GM10266 (cell line): Measurements from ENCODE around the gene TIPARP.

Experiments used
- DNase-seq: peaks from one replicate; pipeline ENCODE4 v3.0.0; 2012; ENCODE audit errors: extremely low spot score
- TF ChIP-seq, protein P1 (sequence below): IDR thresholded peaks from 2 replicates; pipeline ENCODE4 v1.5.1; 2012; ENCODE audit warnings: mild to moderate bottlenecking, low read depth; ENCODE audit not compliant: control insufficient read depth, insufficient read depth; ENCODE audit errors: missing control alignments

The TIPARP gene, protein sequence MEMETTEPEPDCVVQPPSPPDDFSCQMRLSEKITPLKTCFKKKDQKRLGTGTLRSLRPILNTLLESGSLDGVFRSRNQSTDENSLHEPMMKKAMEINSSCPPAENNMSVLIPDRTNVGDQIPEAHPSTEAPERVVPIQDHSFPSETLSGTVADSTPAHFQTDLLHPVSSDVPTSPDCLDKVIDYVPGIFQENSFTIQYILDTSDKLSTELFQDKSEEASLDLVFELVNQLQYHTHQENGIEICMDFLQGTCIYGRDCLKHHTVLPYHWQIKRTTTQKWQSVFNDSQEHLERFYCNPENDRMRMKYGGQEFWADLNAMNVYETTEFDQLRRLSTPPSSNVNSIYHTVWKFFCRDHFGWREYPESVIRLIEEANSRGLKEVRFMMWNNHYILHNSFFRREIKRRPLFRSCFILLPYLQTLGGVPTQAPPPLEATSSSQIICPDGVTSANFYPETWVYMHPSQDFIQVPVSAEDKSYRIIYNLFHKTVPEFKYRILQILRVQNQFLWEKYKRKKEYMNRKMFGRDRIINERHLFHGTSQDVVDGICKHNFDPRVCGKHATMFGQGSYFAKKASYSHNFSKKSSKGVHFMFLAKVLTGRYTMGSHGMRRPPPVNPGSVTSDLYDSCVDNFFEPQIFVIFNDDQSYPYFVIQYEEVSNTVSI

DNA sequence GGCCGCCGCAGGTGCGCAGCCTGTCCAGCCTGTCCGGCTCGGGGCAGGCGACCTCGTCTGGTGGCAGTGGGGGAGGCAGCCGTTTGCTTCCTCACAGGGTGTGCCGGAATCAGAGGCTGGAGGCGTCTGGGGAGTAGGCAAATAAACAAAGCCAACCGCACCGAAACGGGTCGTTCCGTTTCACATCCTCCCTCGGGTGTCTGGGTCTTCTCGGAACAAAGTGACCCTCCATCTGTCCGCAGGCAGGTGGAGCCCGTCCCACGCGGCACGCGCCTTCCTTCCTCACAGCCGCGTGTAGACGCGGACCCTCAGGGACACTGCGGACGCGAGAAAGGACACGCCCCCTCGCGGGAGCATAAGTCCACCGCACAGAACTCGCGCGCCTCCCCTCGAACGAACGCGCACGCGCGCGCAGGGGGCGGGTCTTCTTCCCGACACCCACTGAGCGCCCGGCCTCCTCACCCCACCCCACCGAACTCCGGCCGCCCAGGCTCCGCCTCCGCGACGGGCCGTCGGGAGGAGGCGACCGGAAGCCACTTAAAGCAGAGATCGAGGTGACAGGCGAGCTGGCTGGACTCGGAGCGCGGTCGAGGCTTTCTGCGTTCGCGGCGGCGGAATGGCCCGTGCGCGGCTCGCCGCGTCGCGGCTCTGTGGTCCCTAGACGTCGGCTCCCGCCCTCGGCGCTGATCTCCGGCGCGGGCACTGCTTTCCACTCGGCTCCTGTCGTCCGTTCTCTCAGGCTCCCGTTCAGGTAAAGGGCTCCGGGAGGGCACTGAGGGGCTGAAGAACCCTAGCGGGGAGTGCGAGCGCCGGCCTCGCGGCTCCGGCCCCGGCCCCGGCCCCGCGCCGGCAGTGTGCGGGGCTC lies at the start of gene TIPARP:
Gene TIPARP (plus strand): TSS at position 545 of the 865 bp plus-strand sequence. CDS start 3,108 bp downstream, outside the sequence.
- DNase-seq: peak; percentile 97
- TF ChIP-seq, protein P1, sequence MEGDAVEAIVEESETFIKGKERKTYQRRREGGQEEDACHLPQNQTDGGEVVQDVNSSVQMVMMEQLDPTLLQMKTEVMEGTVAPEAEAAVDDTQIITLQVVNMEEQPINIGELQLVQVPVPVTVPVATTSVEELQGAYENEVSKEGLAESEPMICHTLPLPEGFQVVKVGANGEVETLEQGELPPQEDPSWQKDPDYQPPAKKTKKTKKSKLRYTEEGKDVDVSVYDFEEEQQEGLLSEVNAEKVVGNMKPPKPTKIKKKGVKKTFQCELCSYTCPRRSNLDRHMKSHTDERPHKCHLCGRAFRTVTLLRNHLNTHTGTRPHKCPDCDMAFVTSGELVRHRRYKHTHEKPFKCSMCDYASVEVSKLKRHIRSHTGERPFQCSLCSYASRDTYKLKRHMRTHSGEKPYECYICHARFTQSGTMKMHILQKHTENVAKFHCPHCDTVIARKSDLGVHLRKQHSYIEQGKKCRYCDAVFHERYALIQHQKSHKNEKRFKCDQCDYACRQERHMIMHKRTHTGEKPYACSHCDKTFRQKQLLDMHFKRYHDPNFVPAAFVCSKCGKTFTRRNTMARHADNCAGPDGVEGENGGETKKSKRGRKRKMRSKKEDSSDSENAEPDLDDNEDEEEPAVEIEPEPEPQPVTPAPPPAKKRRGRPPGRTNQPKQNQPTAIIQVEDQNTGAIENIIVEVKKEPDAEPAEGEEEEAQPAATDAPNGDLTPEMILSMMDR: peak; percentile 75

DNA sequence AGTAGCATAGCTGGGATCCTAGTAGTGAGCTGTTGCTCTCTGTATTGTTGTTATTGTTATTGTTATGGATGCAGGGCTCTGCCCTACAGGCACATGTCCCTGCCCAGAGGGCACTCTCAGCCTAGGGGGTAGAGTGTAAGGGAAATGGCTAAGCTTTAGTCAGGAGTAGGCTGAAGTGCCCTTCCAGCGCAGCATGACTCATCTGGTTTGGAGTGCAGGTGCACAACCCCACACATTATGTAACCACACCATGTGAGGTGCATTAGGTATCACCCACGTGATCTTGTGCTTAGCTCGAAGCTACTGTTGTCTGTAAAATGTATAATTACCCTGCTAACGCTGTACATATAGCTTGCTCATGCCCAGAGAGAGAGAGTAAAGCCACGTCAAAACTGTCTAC lies 48.3 kb upstream of the TIPARP start:
- TF ChIP-seq, protein P1: no peak
- DNase-seq: no peak

DNA sequence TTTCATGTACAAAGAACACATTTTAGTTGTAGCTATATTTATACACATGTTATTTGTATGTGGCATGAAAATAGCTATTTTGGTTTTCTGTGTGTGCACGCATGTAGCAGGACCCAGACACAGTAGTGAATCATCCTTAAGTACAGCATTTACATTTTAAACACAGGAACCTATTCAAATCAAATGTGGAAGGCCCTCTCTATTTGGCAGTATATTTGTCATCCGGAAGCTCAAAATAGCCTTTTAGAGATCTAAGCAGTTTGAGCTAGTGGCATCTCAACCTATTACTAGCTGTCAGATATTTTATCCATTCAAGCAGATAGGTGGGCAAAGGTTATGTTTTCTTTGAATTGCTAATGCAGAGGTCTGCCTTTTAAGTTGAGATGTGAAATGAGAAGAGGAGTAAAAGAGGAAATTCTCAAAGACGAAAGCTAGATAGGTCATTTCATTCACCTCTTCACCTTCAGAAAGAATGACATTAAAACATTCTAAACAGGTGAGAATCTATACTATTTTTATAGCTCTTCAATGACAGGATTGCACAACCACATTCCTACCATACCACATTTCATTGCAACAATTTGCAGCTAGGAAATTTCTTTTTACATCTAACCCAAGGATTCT lies 46.3 kb upstream of the TIPARP start:
- no peak for DNase-seq
- TF ChIP-seq, protein P1: no peak

DNA sequence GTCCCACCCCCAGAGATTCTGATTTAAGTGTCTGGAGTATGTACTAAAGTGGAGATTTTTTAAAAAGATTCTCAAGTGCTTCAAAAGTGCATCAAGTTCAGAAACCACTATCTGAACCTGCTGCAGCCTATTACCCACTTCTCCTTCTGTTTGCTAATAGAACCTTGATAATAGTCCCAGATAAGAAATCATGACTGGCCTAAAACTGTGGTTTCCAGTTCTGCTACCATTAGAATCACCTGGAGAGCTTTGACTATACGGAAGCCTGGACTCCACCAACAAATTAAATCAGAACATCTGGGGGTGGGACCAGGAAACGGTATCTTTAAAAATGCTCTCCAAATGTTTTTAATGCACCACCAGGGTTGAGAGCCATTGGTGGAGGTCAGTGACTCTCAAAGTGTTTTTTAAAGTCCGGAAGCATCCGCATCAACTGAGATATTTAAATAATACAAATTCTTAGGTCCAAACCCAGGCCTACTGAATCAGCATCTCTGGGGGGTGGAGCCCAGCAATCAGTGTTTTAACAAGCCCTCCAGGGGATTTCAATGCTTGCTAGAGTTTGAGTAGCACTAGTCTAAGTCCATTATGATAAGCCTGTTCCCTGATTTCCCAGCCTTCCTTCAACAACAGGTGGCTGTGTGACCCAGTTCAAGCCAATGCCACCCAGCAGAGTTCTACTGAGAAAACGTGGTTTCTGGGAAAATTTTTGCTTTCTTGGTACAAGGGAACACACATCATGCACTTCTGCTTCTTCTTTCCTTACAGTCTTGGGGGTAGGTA lies 45.4 kb upstream of the TIPARP start:
- no peak for DNase-seq
- TF ChIP-seq, protein P1: no peak

DNA sequence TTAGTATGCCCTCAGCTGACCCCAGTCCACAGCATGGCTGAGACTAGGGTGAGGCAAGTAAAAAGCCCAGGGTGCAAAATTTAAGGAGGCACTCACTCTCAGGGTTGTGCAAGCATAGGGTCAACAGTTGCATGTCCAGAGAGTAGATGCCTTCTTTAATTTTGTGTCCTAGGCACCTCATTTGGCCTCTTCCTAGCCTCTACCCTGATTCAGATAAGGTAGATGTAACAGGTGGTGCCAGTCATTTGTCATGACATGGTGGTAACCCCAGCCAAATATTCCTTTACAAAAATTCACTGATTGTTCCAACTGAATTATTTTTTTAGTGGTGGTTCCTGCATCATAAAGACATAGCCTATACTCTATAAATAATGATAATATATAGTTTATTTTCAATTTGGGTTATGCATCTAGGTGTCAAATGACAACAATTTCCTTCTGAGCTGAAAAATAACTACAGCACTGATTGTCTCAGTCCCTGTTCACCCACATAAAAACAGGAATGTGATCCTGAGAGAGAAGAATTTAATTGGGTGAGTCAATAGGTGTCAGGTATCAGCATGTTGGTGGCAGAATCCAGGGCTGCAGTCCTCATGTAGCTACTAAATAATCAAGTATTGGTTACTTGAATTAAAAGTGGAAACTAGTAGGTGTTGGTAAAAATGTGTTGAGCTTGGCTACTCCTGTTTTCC lies 44.2 kb upstream of the TIPARP start:
- TF ChIP-seq, protein P1: no peak
- no peak for DNase-seq

DNA sequence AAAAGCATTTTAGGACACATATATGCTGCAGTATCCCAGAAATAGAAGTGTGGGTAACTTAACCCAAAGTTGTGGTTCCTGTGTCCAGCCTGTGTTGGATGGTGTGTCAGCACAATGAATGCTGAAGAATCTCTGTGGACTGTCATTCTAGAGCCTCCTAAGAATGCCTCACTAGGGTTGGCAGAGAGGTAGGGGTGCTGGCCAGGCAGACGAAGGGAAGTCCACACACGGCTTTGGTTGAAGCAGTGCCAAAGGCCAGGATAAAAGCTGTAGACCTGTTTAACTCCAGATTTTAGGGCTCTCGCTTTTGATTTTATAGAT lies 43.7 kb upstream of the TIPARP start:
- TF ChIP-seq, protein P1: no peak
- no peak for DNase-seq
